H7 (cell line): ENCODE data around the gene DCAF12. TPM values are rescaled to one million over a fixed set of nuclear protein-coding genes. Genes with fewer than 3 reads are reported as not detected.
A peak's percentile ranks its signal among the peaks of the same experiment; 100 is the strongest.
"Not testable (repeated sequence)": the region's sequence is repeated elsewhere in the genome, so short reads cannot be mapped to it uniquely, and the experiment has no call there.

Source experiments
- DNase-seq: peaks from one replicate; pipeline ENCODE4 v3.0.0; 2012
- H3K27me3 ChIP-seq: 2 replicates; pipeline ENCODE4 v1.6.0; 2011; ENCODE audit warnings: mild to moderate bottlenecking, low read length; ENCODE audit not compliant: control insufficient read depth, insufficient read depth
- H3K36me3 ChIP-seq: replicated peaks from 2 replicates; pipeline ENCODE4 v1.5.1; 2011; ENCODE audit warnings: low read length; ENCODE audit not compliant: control insufficient read depth, insufficient read depth
- H3K4me3 ChIP-seq: 2 replicates; pipeline ENCODE4 v1.5.1; 2011; ENCODE audit warnings: low read depth, mild to moderate bottlenecking, control low read depth, low read length, moderate library complexity; ENCODE audit not compliant: insufficient read depth
- total RNA-seq: library from RNA; depleted of rRNA; stranded (reverse); fragments of >200 nt; shearing (Covaris generic); gene quantifications from 2 replicates; pipeline ENCODE4 v1.2.3, GENCODE V29; 2014

Gene DCAF12
- total RNA-seq, 1 experiment from 2014 or later, result 31.1 TPM

DNA sequence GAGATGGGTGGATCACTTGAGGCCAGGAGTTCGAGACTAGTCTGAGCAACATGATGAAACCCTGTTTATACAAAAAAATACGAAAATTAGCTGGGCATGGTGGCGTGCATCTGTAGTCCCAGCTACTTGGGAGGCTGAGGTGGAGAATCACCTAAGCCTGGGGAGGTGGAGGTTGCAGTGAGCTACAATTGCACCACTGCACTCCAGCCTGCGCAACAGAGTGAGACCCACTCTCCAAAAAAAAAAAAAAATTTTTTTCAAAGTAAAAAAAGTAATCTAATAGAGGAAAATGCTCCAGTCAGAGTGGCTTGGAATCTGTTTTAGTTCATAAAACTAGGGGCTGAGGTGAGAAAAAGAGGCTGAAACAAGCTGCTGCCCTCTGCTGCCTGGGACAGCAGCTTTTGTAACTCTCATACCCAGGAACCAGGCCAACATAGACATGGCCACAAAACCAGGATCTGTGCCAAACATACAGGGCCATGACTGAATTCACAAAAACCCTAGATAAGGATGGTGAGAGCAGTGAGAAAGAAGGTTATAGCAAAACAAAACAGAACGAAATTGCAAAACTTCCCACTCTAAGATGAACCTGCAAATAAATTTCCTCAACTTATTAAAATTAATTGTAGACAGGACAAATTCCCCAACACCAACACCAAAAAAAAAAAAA lies 13.1 kb upstream of the DCAF12 start:
- H3K4me3 ChIP-seq, result no peak overlapping the region
- no peaks in the 10 kb centered on the region for H3K27me3 ChIP-seq
- H3K36me3 ChIP-seq, result no peaks in the 10 kb centered on the region
- peak; percentile 43 for DNase-seq

DNA sequence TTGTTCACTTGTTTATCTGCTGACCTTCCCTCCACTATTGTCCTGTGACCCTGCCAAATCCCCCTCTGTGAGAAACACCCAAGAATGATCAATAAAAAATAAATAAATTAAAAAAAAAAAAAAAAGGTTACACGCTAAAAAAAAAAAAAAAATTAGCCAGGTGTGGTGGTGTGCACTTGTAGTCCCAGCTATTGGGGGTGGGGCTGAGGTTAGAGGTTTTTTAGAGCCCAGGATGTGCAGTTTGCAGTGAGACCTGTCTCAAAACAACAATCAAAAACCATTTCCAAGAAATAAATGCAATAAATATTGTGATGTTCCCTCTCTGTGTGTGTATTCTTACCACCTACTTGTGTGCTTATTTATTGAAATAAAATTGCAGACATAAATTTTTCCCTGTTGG lies 12.1 kb upstream of the DCAF12 start:
- H3K4me3 ChIP-seq, H3K36me3 ChIP-seq, DNase-seq, H3K27me3 ChIP-seq: not testable (repeated sequence)

DNA sequence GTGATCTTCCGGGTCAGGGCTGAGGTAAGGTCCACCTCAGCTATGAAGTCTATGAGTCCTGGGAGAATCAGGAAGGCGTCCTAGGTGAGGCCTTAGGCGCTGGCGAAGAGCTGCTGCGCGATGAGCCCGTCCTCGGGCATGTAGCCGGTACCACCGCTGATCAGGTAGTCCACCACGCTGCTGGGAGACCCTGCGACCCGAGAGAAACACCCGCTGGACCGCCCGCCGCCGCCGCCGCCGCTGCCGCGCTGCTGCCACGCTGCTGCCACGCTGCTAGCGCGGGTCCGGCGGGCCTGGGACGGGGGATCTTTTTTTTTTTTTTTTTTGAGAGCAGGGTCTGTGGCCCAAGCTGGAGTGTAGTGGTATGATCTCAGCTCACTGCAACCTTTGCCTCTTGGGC lies 8.0 kb upstream of the DCAF12 start:
- Histone ChIP-seq H3K36me3 (no peaks in the 10 kb centered on the region), H3K4me3 (no peak overlapping the region), H3K27me3 (no peaks in the 10 kb centered on the region)
- DNase-seq, result no peak

DNA sequence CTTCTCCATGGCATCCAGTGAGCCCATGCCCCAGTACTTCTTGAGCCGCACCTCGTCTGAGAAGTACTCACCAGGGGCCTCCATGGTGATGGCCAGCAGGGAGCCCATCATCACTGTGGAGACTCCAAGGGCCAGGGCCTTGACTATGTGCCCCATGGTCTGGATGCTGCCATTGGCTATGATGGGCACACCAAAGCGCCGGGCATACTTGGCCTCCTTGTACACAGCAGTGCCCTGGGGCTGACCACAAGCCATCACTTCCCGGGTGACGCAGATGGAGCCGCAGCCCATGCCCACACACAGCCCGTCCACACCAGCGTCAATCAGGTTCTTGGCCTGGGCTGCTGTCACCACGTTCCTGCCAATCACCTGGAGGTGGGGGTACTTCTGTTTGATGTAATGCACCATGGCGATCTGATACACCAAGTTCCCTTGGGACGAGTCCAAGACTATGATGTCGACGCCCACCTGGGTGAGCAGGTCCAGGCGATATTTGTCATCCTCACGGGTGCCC lies 7.0 kb upstream of the DCAF12 start:
- H3K27me3 ChIP-seq, result no peaks in the 10 kb centered on the region

DNA sequence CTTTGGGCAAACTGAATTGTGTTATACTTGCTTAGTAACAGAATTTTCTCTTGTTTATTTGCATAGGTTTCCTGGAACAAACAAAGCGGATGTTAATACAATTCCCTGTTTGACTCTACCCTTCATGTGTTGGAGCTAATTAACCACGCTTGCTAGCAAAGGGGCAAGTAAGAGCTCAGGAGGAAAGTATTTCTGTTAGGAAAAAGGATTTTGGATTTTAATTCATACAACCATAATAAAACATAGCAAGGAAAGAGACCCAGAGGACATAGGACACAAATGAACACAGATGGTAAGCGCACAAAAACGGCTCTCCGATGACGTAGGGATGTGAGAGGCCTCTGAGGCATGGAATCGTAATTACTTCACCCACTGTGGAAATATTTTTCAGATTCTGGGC lies 5.1 kb upstream of the DCAF12 start:
- Histone ChIP-seq H3K4me3 (no peak overlapping the region), H3K36me3 (no peaks in the 10 kb centered on the region), H3K27me3 (no peaks in the 10 kb centered on the region)
- DNase-seq, result no peak

More for the DNA sequence above, 7.0 kb upstream of the DCAF12 start:
- DNase-seq, result no peak
- Histone ChIP-seq H3K36me3 (no peaks in the 10 kb centered on the region), H3K4me3 (no peak overlapping the region)

DNA sequence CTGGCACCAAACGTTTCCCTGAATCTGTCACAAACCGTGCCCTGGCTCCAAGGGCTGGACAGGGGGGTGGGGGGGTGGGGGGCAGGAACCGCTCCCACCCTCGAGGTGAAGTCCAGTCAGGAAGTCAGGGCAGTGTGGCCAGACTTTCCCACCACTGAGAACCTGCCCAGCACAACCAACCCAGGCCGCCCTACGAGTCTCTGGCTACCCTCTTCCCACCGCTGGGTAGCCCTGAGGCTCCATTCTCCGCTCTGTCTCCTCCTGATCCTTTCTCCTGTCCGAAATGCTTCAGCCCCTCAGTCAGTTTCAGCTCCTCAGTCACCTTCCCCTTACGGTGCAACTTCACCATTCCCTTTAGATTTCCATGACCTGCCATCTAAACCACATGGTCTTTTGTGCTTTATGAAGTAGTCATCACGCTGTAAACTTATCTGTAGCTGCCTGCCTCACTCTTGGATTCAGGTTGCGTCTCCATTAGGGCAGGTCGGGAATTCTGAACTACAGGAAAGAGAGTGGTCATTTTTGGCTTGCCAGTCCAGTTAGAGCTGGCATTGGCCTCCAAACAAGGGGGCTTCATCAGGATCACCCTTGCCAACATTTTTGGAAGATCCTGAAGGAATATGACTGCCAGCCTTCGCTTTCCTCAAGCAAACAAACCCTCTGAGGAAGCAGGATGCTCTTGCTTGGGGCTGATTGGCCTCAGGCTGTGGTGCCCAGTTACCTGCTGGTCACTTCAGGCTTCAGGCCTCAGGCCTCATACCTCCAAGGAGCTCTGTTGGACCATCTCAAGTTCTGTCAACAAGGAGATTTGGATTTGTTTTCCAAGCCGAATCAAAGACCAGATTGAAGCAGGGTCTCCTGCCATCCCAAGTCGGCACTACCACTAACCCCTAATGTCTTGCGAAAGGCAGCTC lies 794 bp upstream of the DCAF12 start:
- no peak for DNase-seq

DNA sequence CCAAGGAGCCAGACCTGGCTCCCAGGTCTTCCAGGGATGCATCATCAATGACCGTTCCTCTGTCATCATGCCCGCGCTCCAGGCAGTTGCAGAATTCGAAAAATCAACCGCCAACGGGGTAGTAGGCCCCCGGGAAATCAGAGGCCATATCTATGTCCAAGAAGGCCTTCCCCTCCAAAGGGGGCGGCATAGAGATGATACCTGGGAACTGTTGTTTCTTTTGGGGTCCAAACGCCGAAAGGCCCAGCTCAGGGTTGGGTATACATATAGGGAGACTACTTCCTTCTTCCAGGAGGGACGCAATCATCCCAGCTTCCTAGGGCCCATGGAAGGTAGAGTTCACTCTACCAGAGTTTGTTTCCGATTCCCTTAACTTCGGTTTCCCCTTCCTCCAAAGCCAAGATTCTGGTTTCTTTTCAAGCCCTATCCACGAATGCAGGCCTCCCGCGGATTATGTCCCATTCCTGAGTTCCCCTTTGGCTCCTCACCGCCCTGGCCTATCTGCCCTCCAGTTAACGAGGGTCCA lies 754 bp downstream of the DCAF12 start:
- DNase-seq, result peak; percentile 75
- H3K4me3 ChIP-seq, result peak overlapping the region; percentile 79
- no peaks in the 10 kb centered on the region for H3K27me3 ChIP-seq
- H3K36me3 ChIP-seq, result peaks cover 6% of the 10 kb centered on the region

More for the DNA sequence above, 794 bp upstream of the DCAF12 start:
- Histone ChIP-seq H3K27me3 (no peaks in the 10 kb centered on the region), H3K4me3 (peak overlapping the region; percentile 79), H3K36me3 (peaks cover 4% of the 10 kb centered on the region; the same call in 1 of the 2 replicates)

DNA sequence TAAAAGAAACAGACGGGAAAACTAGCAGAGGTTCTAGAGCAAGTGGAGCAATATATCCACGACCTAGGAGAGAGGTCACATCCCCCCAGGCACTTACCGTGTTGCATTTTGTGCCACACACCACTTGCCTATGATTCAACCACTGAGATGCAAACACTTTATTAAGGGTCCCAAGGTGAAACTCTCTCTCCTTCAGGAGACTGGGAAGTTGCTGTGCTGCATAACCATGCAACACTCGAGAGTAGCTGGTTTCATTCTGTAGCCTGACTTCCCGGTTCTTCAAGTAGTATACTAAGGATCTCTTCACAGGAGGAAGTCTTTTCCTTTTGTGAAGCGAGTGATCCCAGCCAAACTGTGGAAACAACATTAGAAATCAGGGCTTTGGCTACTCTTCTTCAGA lies 1.6 kb downstream of the DCAF12 start:
- Histone ChIP-seq H3K36me3 (peaks cover 6% of the 10 kb centered on the region), H3K27me3 (no peaks in the 10 kb centered on the region), H3K4me3 (no peak overlapping the region)
- no peak for DNase-seq

DNA sequence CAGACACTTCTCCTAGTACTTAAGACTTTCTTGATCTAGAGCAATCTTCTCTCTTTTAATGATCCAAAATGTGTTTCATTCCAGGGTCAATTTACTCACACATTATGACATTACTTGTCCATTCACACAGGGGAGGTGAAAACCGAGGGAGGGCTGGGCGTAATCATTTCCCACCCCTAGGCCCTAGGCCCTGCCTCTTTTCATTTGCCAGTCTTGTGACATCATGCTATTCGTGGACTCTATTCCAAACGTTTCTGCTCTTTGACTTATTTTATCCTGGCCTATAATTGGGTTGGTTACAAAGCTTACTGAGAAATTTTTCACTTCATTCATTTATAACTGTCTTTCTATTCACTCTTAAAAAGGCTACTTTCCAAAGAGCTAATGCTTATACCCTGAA lies 2.4 kb downstream of the DCAF12 start:
- no peaks in the 10 kb centered on the region for H3K27me3 ChIP-seq
- no peak for DNase-seq
- H3K36me3 ChIP-seq, result peaks cover 6% of the 10 kb centered on the region
- no peak overlapping the region for H3K4me3 ChIP-seq

DNA sequence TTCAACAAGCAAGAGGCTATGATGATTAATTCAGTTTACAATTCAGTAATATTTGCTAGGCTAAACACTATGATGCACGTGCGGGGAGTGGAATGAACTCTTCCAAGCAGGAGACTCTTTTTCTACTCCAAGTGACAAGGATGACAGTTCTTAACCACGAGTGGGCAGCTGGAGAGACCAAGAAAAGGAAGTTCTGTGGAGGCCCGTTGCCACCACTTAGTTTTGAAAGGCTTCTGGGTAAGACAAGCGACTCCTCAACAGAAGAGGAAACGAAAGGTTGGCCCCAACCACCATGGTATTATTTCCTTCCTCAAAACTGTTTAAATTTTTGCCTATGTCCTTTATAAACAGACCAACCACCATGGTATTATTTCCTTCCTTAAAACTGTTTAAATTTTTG lies 2.8 kb downstream of the DCAF12 start:
- H3K36me3 ChIP-seq, result peaks cover 6% of the 10 kb centered on the region
- DNase-seq, result no peak
- no peak overlapping the region for H3K4me3 ChIP-seq
- H3K27me3 ChIP-seq, result no peaks in the 10 kb centered on the region

DNA sequence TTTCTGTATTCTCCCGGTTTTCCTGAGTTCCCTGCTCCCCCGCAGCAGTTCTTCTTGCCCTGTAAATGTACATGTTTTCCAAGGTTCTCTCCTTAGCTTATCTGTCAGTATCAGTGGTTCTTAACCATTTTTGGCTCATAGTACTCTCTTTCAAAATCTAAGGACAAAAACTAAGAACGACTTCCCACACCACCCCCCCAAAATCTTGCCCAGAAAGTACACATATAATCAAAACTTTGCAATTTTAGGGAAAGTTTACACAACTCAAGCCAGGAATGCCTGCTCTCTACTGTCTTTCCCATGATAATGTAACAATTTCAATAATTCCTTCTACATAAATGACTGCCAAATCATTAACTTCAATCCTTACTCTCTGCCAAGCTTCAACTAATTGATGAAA lies 4.5 kb downstream of the DCAF12 start:
- H3K27me3 ChIP-seq, result no peaks in the 10 kb centered on the region
- H3K4me3 ChIP-seq, result no peak overlapping the region
- peaks cover 6% of the 10 kb centered on the region for H3K36me3 ChIP-seq
- no peak for DNase-seq

DNA sequence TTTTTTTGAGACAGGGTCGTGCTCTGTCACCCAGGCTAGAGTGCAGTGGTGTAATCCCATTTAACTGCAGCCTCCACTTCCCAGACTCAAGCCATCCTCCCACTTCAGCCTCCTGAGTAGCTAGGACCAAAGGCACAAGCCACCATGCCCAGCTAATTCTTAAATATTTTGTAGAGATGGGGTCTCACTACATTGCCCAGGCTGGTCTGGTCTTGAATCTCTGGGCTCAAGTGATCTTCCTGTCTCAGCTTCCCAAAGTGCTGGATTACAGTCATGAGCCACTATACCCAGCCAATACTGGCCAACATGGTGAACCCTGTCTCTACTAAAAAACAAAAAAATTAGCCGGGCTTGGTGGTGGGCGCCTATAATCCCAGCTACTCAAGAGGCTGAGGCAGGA lies 6.8 kb downstream of the DCAF12 start:
- peaks cover 8% of the 10 kb centered on the region for H3K36me3 ChIP-seq
- H3K27me3 ChIP-seq, result no peaks in the 10 kb centered on the region

DNA sequence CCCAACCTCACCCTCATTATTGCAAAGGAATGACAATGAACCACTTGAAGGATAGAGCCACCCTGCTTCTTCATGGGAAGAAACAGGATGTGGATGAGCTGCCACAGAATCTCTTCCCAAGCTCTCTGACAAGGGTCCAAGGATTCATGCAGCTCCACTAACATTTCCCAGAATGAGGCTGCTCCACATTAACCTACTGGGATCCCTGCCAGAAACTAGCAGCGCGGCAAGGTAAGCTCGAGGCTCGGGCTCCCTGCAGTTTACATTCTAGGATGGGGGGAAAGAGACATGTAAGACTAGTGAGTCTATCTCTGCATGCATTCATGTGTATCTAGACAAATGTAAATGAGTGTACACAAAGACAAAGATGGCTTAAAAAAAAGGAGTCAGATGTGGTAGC lies 12.1 kb downstream of the DCAF12 start:
- Histone ChIP-seq H3K4me3 (no peak overlapping the region), H3K27me3 (no peaks in the 10 kb centered on the region), H3K36me3 (peaks cover 4% of the 10 kb centered on the region)
- no peak for DNase-seq

More for the DNA sequence above, 6.8 kb downstream of the DCAF12 start:
- H3K4me3 ChIP-seq, result no peak overlapping the region
- no peak for DNase-seq

DNA sequence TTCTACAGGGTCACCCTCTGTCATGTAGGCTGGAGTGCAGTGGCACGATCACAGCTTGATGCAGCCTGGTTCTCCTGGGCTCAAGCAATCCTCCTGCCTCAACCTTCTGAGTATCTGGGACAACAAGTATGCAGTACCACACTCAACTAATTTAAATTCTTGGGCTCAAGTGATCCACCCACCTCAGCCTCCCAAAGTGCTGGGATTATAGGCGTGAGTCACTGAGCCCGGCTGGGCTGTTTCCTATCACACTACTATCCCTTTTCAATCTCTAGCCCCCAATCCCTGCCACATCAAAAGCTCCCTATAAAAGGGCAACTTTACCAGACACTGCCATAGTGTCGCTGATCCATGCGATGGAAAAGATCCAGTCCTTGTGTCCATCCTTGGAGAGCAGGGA lies 20.4 kb downstream of the DCAF12 start:
- Histone ChIP-seq H3K36me3 (peaks cover 32% of the 10 kb centered on the region), H3K4me3 (no peak overlapping the region), H3K27me3 (no peaks in the 10 kb centered on the region)
- no peak for DNase-seq

DNA sequence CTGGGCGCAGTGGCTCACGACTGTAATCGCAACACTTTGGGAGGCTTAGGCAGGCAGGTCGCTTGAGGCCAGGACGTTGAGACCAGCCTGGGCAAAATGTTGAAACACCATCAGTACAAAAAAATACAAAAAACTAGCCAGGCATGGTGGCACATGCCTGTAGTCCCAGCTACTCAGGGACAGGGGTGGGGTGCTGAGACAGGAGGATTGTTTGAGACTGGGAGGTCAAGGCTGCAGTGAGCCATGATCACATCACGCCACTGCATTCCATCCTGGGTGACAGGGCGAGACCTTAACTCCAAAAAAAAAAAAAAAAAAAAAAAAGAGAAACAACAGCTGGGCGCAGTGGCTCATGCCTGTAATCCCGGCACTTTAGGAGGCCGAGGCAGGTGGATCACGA lies 23.7 kb downstream of the DCAF12 start:
- Histone ChIP-seq H3K27me3 (no peaks in the 10 kb centered on the region), H3K4me3 (no peak overlapping the region), H3K36me3 (peaks cover 33% of the 10 kb centered on the region)
- no peak for DNase-seq
